Stimulated activated CD4-positive, alpha-beta T cell treated with anti-CD3 and anti-CD28 coated beads, Interleukin-4, amount 100 ng/mL, for 4 hours (primary cell): ENCODE results near the gene CDK14.

Experiments
- DNase-seq, 2 experiments: peaks; one replicate each; pipeline ENCODE4 v3.0.0-alpha.2; 2020

The CDK14 gene

GRCh38 chr7:90689260-90689659 is 93.1 kb downstream of the CDK14 start:
- no peak for DNase-seq

DNA sequence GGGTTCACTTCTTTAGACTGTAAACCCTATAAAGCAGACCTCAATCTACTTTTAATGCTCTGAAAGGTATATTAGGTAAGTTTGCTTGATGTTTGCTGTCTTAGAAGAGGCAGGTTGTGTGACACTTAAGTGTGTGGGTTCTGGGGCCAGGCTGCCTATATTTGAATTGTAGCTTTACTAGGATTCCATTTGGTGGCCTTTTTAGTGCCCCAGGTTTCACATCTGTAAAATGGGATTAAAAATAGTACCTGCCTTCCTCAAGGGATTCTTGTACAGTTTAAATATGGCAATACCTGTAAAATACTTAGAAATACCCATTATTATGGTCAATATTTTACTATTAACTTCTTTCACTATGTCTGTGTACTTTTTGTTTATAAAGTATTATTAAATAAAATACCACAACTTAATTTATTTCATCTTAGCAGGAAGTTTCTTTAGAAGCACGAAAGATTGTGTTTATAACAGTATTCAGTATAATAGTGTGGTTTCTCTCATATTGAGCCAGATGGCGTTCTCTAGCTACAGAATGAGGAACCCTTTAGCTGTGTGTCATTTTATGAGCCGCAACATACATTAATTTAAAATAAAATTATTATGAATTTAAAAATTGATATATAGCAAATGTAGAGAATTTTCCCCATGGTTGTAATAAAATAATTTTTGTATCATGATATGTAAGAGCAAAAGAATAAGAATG is 94.2 kb downstream of the CDK14 start:
- no peak for DNase-seq

DNA sequence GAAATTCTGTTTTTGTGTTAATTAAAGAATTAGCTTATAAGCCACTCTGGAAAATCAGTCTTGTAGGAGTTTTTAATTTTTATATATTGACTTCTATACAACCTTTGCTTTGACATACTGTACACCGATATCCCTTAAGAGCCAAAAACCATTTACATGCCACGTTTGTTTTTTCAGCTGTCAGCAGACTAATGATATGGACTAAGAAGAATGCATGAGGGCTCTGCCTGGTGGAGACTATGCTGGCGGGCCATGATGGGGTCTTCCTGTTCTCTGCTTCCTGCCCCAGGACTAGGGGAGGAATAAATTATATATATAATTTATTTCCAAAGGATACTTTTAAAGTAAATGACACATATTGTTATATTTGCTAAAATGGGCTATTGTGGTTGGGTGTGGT is 96.3 kb downstream of the CDK14 start:
- no peak for DNase-seq

DNA sequence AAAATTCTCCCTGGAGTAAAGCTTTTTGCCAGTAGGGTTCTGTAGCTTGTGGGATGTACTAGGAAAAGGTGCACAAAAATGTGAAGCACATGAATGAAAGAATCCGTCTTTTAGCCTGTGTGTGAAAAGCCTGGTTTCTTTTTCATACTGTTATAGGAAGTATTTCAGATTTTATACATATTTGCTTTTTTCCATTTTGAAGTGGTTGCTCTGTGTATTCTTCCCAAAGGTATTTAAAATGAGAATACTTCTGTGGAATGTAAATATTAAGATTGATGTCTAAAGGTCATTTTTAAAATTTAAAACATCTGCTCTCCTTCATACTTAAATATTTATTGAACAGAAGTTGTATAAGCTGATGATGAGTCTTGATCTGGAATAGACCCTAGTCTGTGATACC is 96.8 kb downstream of the CDK14 start:
- DNase-seq, result no peak

DNA sequence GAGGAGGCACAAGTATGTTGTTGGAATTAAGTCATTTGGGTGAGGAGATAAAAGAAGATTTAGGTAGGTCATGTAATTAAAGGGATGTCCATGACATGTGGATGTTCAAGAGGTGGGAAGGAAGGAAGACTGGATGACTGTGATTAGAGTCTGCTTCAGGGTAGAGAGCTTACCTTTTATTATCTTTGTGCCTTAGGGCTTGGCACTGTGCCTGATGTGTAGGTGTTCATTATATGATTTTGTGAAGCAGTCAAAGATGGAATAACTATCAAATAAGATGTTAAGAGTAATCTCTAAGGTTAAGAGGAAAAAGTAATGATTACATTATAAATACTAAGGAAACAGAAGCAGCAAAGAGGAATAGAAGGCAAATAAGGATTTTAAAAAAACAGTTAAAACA is 97.8 kb downstream of the CDK14 start:
- DNase-seq, result no peak

DNA sequence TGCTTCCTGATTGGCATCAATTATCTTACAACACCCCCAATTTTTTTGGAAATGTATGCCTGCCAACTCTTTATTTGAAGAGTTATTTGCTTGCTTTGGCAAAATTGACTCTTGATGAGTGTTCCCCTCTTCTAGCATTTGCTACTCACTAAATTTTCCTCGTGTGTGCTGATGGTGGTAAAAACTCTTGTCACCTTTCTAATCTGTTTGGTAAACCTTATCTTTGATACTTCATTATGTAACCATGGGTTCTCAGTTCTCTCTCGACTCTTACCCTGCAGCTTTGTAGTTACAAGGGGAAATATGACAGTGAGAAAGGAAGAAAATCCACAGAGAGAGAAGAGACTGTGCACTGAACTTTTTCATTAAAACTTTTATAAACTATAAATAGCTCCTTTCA is 102.5 kb downstream of the CDK14 start:
- DNase-seq, result no peak

DNA sequence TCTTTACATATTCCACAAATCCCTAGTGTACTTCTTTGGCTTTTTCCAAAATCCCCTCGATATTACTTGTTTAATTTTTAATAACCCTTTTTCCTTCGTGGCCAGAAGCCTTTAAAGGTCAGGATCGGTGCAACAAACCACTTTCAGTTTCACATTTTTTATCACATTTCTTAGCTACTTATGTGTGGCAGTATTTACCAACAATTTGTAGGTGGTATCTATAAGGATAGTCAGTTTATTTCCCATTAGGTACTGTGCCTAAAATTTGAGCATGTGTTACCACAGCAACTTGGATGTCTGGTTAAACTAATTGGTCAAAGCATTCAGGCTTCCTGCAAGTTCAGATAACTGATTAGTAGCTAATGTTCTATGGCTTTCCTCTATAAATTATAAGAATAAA is 104.9 kb downstream of the CDK14 start:
- no peak for DNase-seq

DNA sequence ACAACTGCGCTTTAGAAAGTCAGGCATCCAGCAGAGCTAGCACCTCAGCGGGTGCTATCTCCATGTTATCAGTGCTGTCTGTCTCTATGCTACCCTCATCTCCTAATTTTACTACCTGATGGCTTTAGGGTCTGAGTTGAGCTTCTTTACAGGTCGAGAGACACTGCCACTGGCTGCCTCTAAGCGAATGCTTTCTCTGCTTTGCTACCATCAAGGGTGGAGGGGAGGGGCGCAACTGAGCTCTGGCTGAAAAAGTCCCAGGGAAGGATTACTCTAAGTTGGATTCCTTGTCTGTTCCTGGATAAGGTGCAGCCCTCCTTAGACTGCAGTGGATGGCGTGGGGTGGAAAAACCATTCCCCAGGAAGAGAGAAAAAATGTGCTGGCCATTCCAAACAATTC is 105.7 kb downstream of the CDK14 start:
- DNase-seq, result no peak

GRCh38 chr7:90705391-90706071 is 109.4 kb downstream of the CDK14 start:
- no peak for DNase-seq

DNA sequence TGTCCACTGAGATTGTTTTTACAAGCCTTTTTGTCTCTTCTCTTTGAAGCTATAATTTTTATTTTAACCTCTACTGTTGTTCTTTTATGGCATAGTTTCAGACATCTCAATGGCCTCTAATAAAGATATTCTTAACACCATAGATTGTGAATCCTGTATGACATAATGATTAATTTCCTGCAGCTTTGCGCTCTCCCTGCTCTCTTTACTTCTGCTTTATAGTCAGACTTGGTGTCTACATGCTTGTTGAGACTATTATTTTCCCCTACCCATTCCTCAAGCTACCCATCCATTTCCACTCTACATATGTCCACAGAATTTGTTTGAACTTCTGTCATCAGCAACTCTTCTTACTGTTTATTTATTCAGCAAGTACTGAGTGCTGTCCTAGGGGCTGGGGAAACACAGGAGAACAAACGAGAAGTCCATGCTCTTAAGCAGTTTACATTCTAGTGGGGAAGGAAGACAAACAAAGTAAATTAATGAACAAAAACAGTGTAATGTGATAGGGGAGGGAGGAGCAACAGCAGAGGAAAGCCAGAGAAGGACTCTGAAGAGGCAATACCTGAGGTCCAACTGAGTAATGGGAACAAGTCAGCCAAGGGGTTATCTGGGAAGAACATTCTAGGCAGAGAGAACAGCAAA is 110.1 kb downstream of the CDK14 start:
- DNase-seq, result no peak

- no peak for DNase-seq
These were observed 112.8 kb downstream of the CDK14 start for GRCh38 chr7:90708841-90709317.

GRCh38 chr7:90709501-90710465 is 113.7 kb downstream of the CDK14 start:
- DNase-seq, result no peak

- no peak for DNase-seq
These were observed 114.3 kb downstream of the CDK14 start for GRCh38 chr7:90710466-90710850.

DNA sequence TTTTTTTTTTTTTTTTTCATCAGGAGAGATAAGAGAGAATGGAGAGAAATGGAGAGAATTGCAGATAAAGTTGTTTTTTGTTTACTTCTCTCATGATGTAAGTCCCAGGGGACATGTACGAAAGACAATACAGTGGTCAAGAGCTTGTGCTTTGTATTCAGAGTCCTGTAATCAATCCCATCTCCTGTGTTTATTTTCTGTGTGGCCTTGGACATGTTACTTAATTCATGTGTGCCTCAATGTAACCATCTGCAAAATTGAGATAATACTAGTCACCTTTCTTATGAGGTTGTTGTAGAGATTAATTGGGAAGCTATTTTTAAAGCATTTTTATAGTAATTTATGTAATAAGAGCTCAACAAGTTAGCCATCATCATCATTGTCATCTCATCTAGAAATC is 117.5 kb downstream of the CDK14 start:
- no peak for DNase-seq

- DNase-seq, result no peak
These were observed 118.9 kb downstream of the CDK14 start for GRCh38 chr7:90715067-90715466.

GRCh38 chr7:90717296-90718060 is 121.4 kb downstream of the CDK14 start:
- DNase-seq, result no peak

- no peak for DNase-seq
These were observed 123.0 kb downstream of the CDK14 start for GRCh38 chr7:90719155-90719554.

GRCh38 chr7:90720984-90721760 is 125.1 kb downstream of the CDK14 start:
- DNase-seq, result no peak

- DNase-seq, result no peak
These were observed 125.8 kb downstream of the CDK14 start for GRCh38 chr7:90721869-90722431.

DNA sequence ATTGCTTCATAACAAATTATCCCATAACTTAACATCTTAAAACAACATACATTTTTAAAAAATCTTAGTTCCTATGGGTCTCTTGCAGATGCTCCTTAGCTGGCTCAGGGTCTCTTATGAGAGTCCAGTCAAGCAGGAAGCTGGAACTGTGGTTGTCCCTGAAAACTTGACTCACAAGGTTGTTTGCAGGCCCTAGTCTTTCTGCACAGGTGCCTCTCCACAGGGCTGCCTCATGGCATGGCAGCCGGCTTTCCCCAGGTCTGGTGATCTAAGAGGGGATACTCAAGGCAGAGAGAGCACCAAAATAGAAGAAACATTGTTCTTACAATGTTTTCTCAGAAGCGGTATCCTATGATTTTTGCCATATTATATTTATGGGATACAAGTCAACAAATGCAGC is 127.1 kb downstream of the CDK14 start:
- DNase-seq, result no peak

DNA sequence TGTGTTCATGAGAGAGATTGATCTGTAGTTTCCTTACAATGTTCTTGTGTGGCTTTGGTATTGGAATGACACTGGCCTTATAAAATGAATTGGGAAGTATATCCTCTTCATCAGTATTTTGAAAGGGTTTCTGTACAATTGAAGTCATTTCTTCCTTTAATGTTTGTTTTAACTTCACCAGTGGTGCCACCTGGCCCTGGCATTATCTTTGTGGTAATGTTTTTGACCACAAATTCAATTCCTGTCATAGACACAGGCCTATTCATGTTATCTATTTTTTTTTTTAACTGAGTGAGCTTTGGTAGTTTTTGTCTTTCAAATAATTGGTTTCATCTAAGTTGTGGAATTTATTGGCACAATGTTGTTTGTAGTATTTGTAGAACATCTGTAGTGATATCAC is 127.7 kb downstream of the CDK14 start:
- no peak for DNase-seq
